Chondrocyte (in vitro differentiated cells): Measurements from ENCODE around the gene NXN. TPM values are rescaled to one million over a fixed set of nuclear protein-coding genes. Genes with fewer than 3 reads are reported as not detected.
"Not testable (repeated sequence)": the region's sequence is repeated elsewhere in the genome, so short reads cannot be mapped to it uniquely, and the experiment has no call there.

ENCODE experiments used
- DNase-seq: peaks from one replicate; pipeline ENCODE4 v3.0.0; 2021; ENCODE audit warnings: mixed read lengths, low spot score
- H3K27ac Mint-ChIP-seq: one replicate; pipeline ENCODE4 v1.8.0; 2021; ENCODE audit warnings: mild to moderate bottlenecking, moderate library complexity, mixed read lengths; ENCODE audit not compliant: unreplicated experiment
- H3K27me3 Mint-ChIP-seq: 2 replicates; pipeline ENCODE4 v1.8.0; 2021; ENCODE audit warnings: low read depth, mixed read lengths
- H3K36me3 Mint-ChIP-seq: 2 replicates; pipeline ENCODE4 v1.8.0; 2021; ENCODE audit warnings: low read depth, mixed read lengths
- H3K4me1 Mint-ChIP-seq: 2 replicates; pipeline ENCODE4 v1.8.0; 2021; ENCODE audit warnings: low read depth, mild to moderate bottlenecking, mixed read lengths
- H3K4me3 Mint-ChIP-seq: one replicate; pipeline ENCODE4 v1.8.0; 2021; ENCODE audit warnings: mild to moderate bottlenecking, moderate library complexity, mixed read lengths; ENCODE audit not compliant: unreplicated experiment
- H3K9me3 Mint-ChIP-seq: 2 replicates; pipeline ENCODE4 v1.8.0; 2021; ENCODE audit warnings: low read depth, mixed read lengths
- CTCF ChIP-seq: fragments of 200-600 bp; sonication (generic); IDR thresholded peaks from 2 replicates; pipeline ENCODE4 v1.5.0; 2021; ENCODE audit warnings: antibody characterized with exemption, mild to moderate bottlenecking, moderate library complexity
- total RNA-seq: library from RNA; stranded (reverse); gene quantifications from 3 replicates; pipeline ENCODE4 v1.2.1, GENCODE V29; 2021

Gene NXN
- total RNA-seq, 1 donor from 2014 or later = 86.4 TPM

- H3K36me3 Mint-ChIP-seq = peaks cover 7% of the 10 kb centered on the region
- peak overlapping the region; percentile 97 for H3K27ac Mint-ChIP-seq
- H3K27me3 Mint-ChIP-seq = no peaks in the 10 kb centered on the region
- DNase-seq = no peak
- no peaks in the 10 kb centered on the region for H3K9me3 Mint-ChIP-seq
- peaks cover 72% of the 10 kb centered on the region for H3K4me1 Mint-ChIP-seq
- TF ChIP-seq CTCF = no peak
- no peak overlapping the region for H3K4me3 Mint-ChIP-seq
Measured at GRCh38 chr17:925817-926216, 53.8 kb downstream of the NXN start.

- Mint-ChIP-seq H3K4me1 (peaks cover 66% of the 10 kb centered on the region), H3K27ac (no peak overlapping the region), H3K4me3 (no peak overlapping the region), H3K9me3 (no peaks in the 10 kb centered on the region), H3K27me3 (no peaks in the 10 kb centered on the region), H3K36me3 (peaks cover 9% of the 10 kb centered on the region)
- DNase-seq = no peak
- TF ChIP-seq CTCF = no peak
Measured at GRCh38 chr17:924711-925475, 54.7 kb downstream of the NXN start.

- H3K9me3 Mint-ChIP-seq, H3K27ac Mint-ChIP-seq, H3K27me3 Mint-ChIP-seq, H3K36me3 Mint-ChIP-seq, DNase-seq, H3K4me3 Mint-ChIP-seq: not testable (repeated sequence)
- H3K4me1 Mint-ChIP-seq = peaks cover 60% of the 10 kb centered on the region
Measured at GRCh38 chr17:924306-924705, 55.3 kb downstream of the NXN start.

- H3K4me3 Mint-ChIP-seq = no peak overlapping the region
Measured at GRCh38 chr17:923633-924032, 55.9 kb downstream of the NXN start.

GRCh38 chr17:921161-921560, 58.4 kb downstream of the NXN start:
- DNase-seq = no peak
- Mint-ChIP-seq H3K4me3 (no peak overlapping the region), H3K4me1 (peaks cover 40% of the 10 kb centered on the region), H3K27me3 (no peaks in the 10 kb centered on the region), H3K27ac (peak overlapping the region; percentile 51), H3K9me3 (no peaks in the 10 kb centered on the region), H3K36me3 (peaks cover 5% of the 10 kb centered on the region)
- TF ChIP-seq CTCF = no peak

More at GRCh38 chr17:923633-924032, 55.9 kb downstream of the NXN start:
- no peaks in the 10 kb centered on the region for H3K9me3 Mint-ChIP-seq
- H3K27me3 Mint-ChIP-seq = no peaks in the 10 kb centered on the region
- no peak for DNase-seq
- H3K27ac Mint-ChIP-seq = no peak overlapping the region
- H3K4me1 Mint-ChIP-seq = peaks cover 53% of the 10 kb centered on the region
- TF ChIP-seq CTCF = no peak
- peaks cover 7% of the 10 kb centered on the region for H3K36me3 Mint-ChIP-seq

GRCh38 chr17:920190-920589, 59.4 kb downstream of the NXN start:
- H3K4me1 Mint-ChIP-seq = peaks cover 42% of the 10 kb centered on the region
- TF ChIP-seq CTCF = no peak

More at GRCh38 chr17:920190-920589, 59.4 kb downstream of the NXN start:
- no peak overlapping the region for H3K4me3 Mint-ChIP-seq
- H3K36me3 Mint-ChIP-seq = peaks cover 5% of the 10 kb centered on the region
- H3K27me3 Mint-ChIP-seq = no peaks in the 10 kb centered on the region
- DNase-seq = no peak
- no peaks in the 10 kb centered on the region for H3K9me3 Mint-ChIP-seq
- no peak overlapping the region for H3K27ac Mint-ChIP-seq
